GM20000 (cell line): ENCODE measurements around the gene KLHL28.

Experiments
- DNase-seq: peaks from one replicate; pipeline ENCODE4 v3.0.0; 2012; ENCODE audit warnings: low spot score
- TF ChIP-seq, protein P1 (sequence below): IDR thresholded peaks from 2 replicates; pipeline ENCODE4 v1.5.1; 2012; ENCODE audit warnings: mild to moderate bottlenecking, control low read depth; ENCODE audit errors: extremely low read depth, missing control alignments

Gene KLHL28

DNA sequence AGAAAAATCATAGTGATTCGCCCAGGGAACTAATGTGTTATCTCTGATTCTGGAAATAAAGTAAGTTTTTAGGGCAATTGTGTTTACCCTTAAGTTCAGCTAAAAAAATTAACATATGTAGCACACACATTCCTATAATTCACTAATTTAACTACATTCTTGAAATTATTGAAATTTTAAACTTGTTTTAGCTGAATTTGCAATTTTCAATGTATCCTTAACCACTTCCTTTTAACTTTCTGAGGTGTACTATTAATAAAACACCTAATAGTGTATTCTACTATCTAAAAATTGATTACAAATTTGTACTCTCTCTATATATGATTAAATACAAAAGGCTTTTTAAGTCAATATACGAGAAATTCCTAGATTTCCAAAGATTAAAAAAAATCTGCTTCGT lies 2.2 kb downstream of the KLHL28 start:
- TF ChIP-seq, protein P1, sequence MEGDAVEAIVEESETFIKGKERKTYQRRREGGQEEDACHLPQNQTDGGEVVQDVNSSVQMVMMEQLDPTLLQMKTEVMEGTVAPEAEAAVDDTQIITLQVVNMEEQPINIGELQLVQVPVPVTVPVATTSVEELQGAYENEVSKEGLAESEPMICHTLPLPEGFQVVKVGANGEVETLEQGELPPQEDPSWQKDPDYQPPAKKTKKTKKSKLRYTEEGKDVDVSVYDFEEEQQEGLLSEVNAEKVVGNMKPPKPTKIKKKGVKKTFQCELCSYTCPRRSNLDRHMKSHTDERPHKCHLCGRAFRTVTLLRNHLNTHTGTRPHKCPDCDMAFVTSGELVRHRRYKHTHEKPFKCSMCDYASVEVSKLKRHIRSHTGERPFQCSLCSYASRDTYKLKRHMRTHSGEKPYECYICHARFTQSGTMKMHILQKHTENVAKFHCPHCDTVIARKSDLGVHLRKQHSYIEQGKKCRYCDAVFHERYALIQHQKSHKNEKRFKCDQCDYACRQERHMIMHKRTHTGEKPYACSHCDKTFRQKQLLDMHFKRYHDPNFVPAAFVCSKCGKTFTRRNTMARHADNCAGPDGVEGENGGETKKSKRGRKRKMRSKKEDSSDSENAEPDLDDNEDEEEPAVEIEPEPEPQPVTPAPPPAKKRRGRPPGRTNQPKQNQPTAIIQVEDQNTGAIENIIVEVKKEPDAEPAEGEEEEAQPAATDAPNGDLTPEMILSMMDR = no peak

DNA sequence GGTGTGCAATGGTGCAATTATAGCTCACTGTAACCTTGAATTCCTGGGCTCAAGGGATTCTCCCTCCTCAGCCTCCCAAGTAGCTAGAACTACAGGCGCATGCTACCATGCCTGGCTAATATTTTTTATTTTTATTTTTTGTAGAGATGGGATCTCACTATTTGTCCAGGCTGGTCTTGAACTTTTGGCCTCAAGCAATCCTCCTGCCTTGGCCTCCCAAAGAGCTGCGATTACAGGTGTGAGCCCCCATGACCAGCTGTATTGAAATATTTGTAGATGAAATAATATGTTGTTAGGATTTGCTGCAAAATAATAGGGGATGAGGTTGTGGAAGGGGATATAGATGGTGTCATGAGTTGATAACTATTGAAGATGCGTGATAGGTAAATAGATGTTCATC lies 4.9 kb downstream of the KLHL28 start:
- TF ChIP-seq, protein P1 = no peak
- DNase-seq = no peak

More for the DNA sequence above, 2.2 kb downstream of the KLHL28 start:
- no peak for DNase-seq

DNA sequence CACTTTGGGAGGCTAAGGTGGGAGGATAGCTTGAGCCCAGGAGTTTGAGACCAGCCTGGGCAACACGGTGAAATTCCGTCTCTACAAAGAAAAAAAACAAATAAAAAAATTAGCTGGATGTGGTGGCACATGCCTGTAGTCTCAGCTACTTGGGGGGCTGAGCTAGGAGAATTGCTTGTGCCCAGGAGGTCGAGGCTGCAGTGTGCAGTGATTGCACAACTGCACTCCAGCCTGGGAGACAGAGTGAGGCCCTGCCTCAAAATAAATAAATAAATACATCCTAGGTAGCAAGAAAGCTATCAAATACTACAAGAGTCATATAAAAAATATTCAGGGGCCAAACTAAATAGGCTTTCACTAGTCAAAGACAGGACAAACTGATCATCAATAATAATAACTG lies 6.2 kb downstream of the KLHL28 start:
- TF ChIP-seq, protein P1 = no peak
- no peak for DNase-seq

DNA sequence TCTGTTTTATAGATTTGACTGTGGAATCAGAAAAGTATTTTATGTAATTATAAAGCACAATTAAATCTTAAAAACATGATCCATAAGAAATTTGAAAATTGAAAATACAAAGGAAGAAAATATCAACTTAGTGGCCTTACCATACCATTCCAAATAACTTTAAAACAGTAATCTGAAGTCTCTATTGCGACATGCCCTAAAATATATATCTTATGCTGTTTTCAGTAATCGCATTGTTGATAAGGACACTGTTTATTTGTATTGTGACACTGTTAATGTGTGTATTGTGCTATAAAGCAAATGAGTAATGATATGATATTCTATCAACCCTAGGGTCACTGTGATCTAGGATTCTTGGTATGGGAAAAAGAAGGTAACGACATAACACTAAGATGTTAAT lies 7.0 kb downstream of the KLHL28 start:
- TF ChIP-seq, protein P1 = no peak
- DNase-seq = no peak

DNA sequence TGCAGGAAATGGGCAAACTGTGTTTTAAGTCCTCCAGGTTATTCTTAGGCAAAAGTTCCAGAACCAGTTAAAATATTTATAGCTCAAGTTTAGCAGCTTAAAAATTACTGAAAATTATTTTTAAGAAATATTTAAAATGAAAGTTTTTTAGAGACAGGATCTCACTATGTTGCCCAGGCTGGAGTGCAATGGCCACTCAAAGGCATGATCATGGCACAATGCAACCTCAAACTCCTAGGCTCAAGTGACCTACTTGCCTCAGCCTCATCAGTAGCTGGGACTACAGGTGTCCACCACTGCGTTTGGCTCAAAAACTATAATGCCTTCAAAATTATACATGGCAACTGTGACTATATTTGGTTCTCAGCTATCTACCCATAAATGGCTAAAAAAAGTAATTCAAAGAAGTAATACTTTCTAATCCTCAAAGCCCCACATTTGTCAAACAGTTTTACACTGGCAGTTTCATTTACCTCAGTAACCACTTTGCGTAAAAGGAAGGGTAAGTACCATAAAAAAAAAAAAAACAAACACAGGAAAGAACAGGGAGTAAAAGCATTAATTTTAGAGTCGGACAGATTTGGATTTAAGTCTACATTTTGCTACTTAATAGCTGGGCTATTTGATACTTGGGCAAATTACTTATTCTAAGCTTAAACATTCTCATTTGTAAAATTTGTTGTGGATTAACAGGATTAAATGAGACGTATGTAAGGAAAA lies 9.2 kb downstream of the KLHL28 start:
- TF ChIP-seq, protein P1 = no peak
- DNase-seq = no peak

DNA sequence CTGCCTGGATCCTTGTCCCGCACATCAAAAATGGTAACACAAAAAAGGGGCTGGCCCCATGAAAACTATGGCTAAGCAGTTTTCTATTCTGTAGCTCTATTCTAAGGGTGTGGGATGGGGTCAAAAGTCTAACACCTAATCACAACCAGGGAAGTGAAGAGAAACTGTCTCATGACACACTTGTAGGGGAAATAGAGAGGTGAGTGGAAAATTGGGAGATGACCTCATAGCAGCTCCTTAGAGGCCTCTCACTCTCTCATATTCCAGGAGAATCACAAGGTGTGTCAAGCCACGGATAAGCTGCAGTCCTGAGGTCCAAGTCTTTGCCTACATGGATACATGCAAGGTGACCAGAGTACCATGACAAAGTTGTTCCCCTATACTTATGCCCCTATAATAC lies 10.7 kb downstream of the KLHL28 start:
- DNase-seq = no peak
- TF ChIP-seq, protein P1 = no peak

DNA sequence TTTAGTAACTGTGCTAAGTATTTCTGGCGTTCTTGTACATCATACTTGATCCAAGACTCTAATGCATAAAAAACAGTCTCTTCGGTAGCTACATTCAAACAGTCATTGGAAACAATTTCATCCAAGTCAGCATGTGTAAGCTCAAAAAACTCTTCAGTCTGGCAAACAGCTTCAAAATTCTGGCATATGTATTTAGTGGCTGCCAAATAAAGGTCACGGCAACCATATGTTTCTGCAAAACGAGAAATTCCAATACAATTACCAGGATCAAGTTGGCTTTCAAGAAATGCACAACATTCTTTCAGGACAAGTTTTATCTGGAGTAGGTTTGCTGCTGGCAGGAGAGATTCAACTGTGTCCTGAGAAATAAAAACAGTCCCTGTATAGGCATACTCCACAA lies 16.5 kb downstream of the KLHL28 start:
- TF ChIP-seq, protein P1 = no peak
- no peak for DNase-seq
